ENCODE results near the gene ANKH.

The ANKH gene

DNA sequence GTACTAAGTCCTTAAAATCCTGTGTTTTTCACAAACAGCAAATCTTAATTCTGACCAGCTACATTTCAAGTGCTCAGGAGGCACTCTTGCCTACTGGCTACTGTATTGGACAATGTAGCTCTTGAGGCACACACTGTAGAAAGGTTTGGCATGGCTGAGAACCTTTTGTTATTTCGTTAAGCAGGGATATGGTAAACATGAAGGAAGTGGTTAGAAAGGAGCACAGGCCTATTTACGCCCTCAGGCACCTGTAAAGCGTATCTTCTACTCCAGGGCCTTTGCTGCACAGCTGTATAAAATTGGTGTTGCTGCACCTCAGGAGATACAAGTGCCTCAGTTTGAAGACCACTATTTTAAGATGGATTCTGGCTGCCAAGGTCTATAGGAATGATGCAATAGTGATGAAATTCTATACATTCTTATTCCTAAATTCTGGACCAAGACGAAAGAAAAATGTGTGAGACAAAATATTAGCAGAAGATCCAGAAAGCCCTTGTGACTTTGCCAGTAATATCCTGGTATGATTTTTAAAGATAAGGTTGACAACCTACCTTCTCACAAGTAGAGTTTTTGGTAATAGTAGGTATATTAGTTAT lies 216.3 kb downstream of the ANKH start:
- H3K9ac ChIP-seq: no peak overlapping the region
- H3K79me2 ChIP-seq (ENCODE audit: insufficient read depth, low read depth): no peaks in the 10 kb centered on the region
- H4K20me1 ChIP-seq (ENCODE audit: insufficient read depth): no peaks in the 10 kb centered on the region
- no peaks in the 10 kb centered on the region for H3K36me3 ChIP-seq (ENCODE audit: insufficient read depth)
- no peak overlapping the region for H3K4me2 ChIP-seq
- no peaks in the 10 kb centered on the region for H3K27me3 ChIP-seq (ENCODE audit: insufficient read depth, low read depth)
- H3K27ac ChIP-seq: no peak overlapping the region
- H3K4me3 ChIP-seq (IDR thresholded peaks at IDR 0.05; ENCODE audit: insufficient read depth, low read depth, low read length): no peak overlapping the region
- H3K4me1 ChIP-seq (ENCODE audit: low read depth, poor library complexity, severe bottlenecking): no peaks in the 10 kb centered on the region
- H2AFZ ChIP-seq (ENCODE audit: low read depth): no peak overlapping the region
- TF ChIP-seq, protein P1, sequence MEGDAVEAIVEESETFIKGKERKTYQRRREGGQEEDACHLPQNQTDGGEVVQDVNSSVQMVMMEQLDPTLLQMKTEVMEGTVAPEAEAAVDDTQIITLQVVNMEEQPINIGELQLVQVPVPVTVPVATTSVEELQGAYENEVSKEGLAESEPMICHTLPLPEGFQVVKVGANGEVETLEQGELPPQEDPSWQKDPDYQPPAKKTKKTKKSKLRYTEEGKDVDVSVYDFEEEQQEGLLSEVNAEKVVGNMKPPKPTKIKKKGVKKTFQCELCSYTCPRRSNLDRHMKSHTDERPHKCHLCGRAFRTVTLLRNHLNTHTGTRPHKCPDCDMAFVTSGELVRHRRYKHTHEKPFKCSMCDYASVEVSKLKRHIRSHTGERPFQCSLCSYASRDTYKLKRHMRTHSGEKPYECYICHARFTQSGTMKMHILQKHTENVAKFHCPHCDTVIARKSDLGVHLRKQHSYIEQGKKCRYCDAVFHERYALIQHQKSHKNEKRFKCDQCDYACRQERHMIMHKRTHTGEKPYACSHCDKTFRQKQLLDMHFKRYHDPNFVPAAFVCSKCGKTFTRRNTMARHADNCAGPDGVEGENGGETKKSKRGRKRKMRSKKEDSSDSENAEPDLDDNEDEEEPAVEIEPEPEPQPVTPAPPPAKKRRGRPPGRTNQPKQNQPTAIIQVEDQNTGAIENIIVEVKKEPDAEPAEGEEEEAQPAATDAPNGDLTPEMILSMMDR (conservative IDR thresholded peaks at IDR 0.05; ENCODE audit: low read depth, low read length): no peak

Data from KMS-11 (cell line).